Upper lobe of right lung (tissue), 1 donor: ENCODE data around the gene APP. TPM values are rescaled to one million over a fixed set of nuclear protein-coding genes. Genes with fewer than 3 reads are reported as not detected.
"Not testable (repeated sequence)": the region's sequence is repeated elsewhere in the genome, so short reads cannot be mapped to it uniquely, and the experiment has no call there.

ENCODE experiments used
- ATAC-seq: fragments of 200-7000 bp; cut with Tn5 transposase; one replicate; pipeline ENCODE4 v1.9.1; 2020; ENCODE audit warnings: mild to moderate bottlenecking, moderate library complexity
- DNase-seq: peaks from one replicate; pipeline ENCODE4 v3.0.0-alpha.2; 2020
- H3K27ac ChIP-seq: fragments of 200-600 bp; one replicate; pipeline ENCODE4 v1.8.0; 2022
- H3K27me3 ChIP-seq: fragments of 200-600 bp; one replicate; pipeline ENCODE4 v1.8.0; 2022; ENCODE audit warnings: mild to moderate bottlenecking
- H3K36me3 ChIP-seq: fragments of 200-600 bp; one replicate; pipeline ENCODE4 v1.8.0; 2022
- H3K4me1 ChIP-seq: fragments of 200-600 bp; one replicate; pipeline ENCODE4 v1.8.0; 2022
- H3K4me3 ChIP-seq: fragments of 200-600 bp; one replicate; pipeline ENCODE4 v1.8.0; 2022; ENCODE audit warnings: mild to moderate bottlenecking
- H3K9me3 ChIP-seq: fragments of 200-600 bp; one replicate; pipeline ENCODE4 v1.8.0; 2022
- intact Hi-C: fragments of 100-400 bp; cut with DNase I; formaldehyde crosslinking; loops from one replicate; pipeline ENCODE4 v1.11.0; 2022
- total RNA-seq: library from RNA; stranded (reverse); fragmentation: NEBNext Ultra II Directional; extraction: Animal tissue kit (Norgen Biotek cat#: 25700); gene quantifications from one replicate; pipeline ENCODE4 v1.2.1, GENCODE V29; 2021
- TF ChIP-seq, protein P1 (sequence below): fragments of 200-600 bp; IDR thresholded peaks from one replicate; pipeline ENCODE4 v1.8.0; 2022; ENCODE audit warnings: antibody characterized with exemption
- donor health status: DM: no; HTN: yes; CAD: no; lungs with severe emphysema.

Gene APP
- total RNA-seq, 1 donor from 2014 or later: 480 TPM

DNA sequence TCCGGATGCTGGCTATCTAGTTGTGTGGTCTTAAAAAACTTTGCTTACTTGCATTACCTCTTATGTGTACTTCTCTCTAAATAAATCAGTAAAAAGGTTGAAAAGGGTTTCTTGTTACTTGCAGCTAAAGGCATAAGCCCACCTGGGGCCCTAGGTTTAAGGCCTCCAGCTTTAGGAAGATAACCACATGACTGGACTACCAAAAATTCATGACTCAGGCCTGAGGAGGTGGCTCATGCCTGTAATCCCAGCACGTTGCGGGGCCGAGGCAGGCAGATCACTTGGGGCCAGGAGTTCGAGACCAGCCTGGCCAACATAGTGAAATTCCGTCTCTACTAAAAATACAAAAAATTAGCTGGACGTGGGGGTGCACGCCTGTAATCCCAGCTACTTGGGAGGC, 142.9 kb downstream of the APP start:
- H3K36me3 ChIP-seq: no peaks in the 10 kb centered on the region
- H3K9me3 ChIP-seq: no peaks in the 10 kb centered on the region
- no peak for DNase-seq
- no peaks in the 10 kb centered on the region for H3K27me3 ChIP-seq
- no peak for ATAC-seq
- TF ChIP-seq, protein P1, sequence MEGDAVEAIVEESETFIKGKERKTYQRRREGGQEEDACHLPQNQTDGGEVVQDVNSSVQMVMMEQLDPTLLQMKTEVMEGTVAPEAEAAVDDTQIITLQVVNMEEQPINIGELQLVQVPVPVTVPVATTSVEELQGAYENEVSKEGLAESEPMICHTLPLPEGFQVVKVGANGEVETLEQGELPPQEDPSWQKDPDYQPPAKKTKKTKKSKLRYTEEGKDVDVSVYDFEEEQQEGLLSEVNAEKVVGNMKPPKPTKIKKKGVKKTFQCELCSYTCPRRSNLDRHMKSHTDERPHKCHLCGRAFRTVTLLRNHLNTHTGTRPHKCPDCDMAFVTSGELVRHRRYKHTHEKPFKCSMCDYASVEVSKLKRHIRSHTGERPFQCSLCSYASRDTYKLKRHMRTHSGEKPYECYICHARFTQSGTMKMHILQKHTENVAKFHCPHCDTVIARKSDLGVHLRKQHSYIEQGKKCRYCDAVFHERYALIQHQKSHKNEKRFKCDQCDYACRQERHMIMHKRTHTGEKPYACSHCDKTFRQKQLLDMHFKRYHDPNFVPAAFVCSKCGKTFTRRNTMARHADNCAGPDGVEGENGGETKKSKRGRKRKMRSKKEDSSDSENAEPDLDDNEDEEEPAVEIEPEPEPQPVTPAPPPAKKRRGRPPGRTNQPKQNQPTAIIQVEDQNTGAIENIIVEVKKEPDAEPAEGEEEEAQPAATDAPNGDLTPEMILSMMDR: no peak
- H3K27ac ChIP-seq: no peak overlapping the region
- H3K4me3 ChIP-seq: no peak overlapping the region
- no peaks in the 10 kb centered on the region for H3K4me1 ChIP-seq
- intact Hi-C loops: no loop called here

DNA sequence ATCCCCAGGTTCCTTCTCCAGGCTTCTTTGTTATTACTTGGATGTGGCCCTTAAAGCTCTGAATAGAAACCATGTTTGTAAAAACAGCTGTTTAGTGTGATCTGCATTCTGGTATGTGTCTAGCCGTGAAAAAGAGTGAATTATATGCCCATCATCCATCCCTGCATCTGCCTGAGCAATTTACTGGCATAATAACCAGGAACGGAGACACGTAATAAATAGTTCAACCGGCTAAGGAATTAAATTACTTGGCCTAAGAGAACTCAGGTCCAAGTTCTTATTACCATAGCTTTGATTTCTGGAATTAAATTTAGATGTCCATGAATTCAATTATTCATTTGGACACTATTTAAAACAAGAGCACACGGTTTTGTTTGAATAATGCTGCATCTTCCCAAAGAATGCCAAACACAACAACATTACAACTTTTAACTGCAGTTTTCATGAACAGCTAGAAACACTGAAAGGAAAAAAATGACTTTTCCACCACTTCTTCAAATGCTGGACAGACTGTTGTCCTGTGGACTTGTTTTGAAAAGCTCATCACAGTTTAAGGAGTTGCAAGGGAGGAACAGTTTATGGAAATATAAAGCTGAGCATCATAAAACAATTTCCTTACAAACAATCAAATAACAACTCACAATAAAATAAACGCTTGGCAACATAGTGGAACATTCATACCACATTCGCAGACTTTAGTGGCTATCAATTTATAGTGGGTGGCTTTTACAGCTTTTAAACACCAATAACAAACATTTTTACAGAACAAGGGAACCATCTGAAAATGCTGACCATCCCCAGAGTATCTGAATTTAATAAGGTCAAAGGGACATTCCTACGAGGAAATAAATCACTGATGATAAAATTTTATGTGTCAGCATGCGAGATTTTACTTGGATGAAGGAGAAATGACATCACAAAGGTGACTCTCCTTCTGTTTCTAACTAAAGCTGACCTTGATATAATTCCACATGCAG, 144.7 kb downstream of the APP start:
- Histone ChIP-seq H3K9me3 (no peaks in the 10 kb centered on the region), H3K4me3 (no peak overlapping the region), H3K27me3 (no peaks in the 10 kb centered on the region), H3K27ac (no peak overlapping the region), H3K36me3 (peaks cover 12% of the 10 kb centered on the region), H3K4me1 (no peaks in the 10 kb centered on the region)
- ATAC-seq (no peak), DNase-seq (no peak)
- intact Hi-C loops: no loop called here
- TF ChIP-seq, protein P1: no peak

DNA sequence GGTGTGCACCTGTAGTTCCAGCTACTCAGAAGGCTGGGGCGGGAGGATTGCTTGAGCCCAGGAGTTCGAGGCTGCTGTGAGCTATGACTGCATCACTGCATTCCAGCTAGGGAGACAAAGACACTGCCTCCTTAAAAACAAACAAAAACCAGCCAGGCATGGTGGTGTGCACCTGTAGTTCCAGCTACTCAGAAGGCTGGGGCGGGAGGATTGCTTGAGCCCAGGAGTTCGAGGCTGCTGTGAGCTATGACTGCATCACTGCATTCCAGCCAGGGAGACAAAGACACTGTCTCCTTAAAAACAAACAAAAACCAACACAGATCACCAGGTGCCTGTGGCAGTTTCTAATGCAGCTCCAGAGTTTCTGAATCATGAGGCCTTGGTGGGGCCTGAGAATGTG, 147.2 kb downstream of the APP start:
- DNase-seq, H3K27ac ChIP-seq, intact Hi-C loops, H3K27me3 ChIP-seq, ATAC-seq, H3K9me3 ChIP-seq, H3K4me3 ChIP-seq, H3K4me1 ChIP-seq: not testable (repeated sequence)
- H3K36me3 ChIP-seq: peaks cover 12% of the 10 kb centered on the region

DNA sequence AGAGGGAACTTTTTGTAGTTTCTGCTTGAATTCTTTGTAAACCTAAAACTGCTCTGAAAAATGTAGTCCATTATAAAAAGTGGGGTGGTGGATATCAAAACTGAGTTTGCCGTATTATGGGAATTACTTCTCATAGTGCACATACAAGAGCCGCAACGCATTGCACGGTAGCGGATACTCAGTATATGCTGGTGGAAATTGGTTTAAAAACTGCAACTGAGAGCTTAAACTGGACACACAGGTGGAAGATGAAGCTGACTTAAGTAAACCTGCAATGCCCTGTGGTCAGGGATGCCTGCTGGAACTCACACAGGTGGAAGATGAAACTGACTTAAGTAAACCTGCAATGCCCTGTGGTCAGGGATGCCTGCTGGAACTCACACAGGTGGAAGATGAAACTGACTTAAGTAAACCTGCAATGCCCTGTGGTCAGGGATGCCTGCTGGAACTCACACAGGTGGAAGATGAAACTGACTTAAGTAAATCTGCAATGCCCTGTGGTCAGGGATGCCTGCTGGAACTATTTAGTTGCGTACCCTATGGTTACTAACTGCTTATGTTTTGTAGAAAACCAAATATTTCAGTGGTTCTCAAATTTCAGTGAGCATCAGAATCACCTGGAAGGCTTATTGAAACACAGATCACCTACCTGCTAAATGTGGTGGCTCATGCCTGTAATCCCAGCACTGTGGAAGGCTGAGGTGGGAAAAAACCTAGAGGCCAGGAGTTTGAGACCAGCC, 147.8 kb downstream of the APP start:
- H3K9me3 ChIP-seq, H3K4me1 ChIP-seq, H3K27me3 ChIP-seq, intact Hi-C loops, H3K27ac ChIP-seq, H3K4me3 ChIP-seq, DNase-seq, ATAC-seq: not testable (repeated sequence)
- peaks cover 12% of the 10 kb centered on the region for H3K36me3 ChIP-seq

DNA sequence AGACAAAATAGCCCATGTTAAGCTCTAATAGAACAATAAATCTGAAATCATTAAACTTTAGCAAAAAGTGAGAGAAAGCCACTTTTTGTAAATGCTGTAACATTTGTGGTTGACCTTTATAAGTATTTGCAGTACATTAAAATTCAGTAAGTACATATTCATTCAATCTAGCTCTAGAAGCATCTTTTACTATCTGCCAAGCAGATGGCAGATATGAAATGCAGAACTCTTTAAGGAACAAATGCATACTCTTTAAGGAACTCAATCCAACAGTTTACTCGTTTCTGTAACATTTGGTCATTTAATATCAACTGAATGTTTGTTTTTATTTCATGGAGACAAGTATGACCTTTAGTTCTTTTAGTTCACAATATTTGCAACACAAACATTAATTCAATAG, 150.1 kb downstream of the APP start:
- TF ChIP-seq, protein P1: no peak
- no peak for ATAC-seq
- Histone ChIP-seq H3K4me1 (no peaks in the 10 kb centered on the region), H3K27me3 (no peaks in the 10 kb centered on the region), H3K27ac (no peak overlapping the region), H3K36me3 (peaks cover 12% of the 10 kb centered on the region), H3K9me3 (no peaks in the 10 kb centered on the region), H3K4me3 (no peak overlapping the region)
- intact Hi-C loops: no loop called here
- no peak for DNase-seq

DNA sequence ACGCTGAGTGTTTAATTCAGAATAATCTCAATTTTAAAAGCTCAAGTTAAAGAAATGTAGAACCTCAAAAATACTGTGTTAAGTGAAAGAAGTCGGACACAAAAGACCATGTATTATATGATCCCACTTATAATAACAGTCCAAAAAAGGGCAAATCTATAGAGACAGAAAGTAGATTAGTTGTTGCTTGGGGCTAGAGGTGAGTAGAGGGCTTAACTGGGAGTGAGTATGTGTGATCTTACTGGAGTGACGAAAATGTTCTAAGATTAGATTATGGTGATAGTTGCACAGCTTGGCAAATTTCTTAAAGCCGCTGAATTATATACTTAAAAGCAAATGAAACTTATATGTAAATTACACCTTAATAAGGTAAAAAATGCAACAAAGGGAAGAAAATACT, 150.5 kb downstream of the APP start:
- H3K27ac ChIP-seq: no peak overlapping the region
- no peak overlapping the region for H3K4me3 ChIP-seq
- no peaks in the 10 kb centered on the region for H3K27me3 ChIP-seq
- H3K36me3 ChIP-seq: peaks cover 12% of the 10 kb centered on the region
- no peaks in the 10 kb centered on the region for H3K4me1 ChIP-seq
- no peak for DNase-seq
- intact Hi-C loops: no loop called here
- H3K9me3 ChIP-seq: no peaks in the 10 kb centered on the region
- no peak for ATAC-seq
- TF ChIP-seq, protein P1: no peak
